WTC11 (cell line): Measurements from ENCODE around the gene SLC25A23. TPM values are rescaled to one million over a fixed set of nuclear protein-coding genes. Genes with fewer than 3 reads are reported as not detected.

Experiments
- ATAC-seq: fragments of 200-7000 bp; cut with Tn5 transposase; 2 replicates; pipeline ENCODE4 v1.10.0; 2021; ENCODE audit warnings: mild to moderate bottlenecking, moderate library complexity
- CTCF ChIA-PET: fragments of 300-600 bp; sonication (Branson Sonifier 250); formaldehyde crosslinking; loops from one replicate; lab custom pipeline; 2021; ENCODE audit warnings: antibody characterized with exemption; lab: Charles Lee
- POLR2A ChIA-PET: fragments of 350-600 bp; sonication (Branson Sonifier 250); formaldehyde crosslinking; loops from one replicate; lab custom pipeline; 2021; ENCODE audit warnings: antibody characterized with exemption; lab: Charles Lee
- DNase-seq: peaks from one replicate; pipeline ENCODE4 v3.0.0; 2021; ENCODE audit warnings: low spot score
- H3K27ac Mint-ChIP-seq: 2 replicates; pipeline ENCODE4 v1.8.0; 2021; ENCODE audit warnings: mixed read lengths
- H3K27me3 Mint-ChIP-seq: 2 replicates; pipeline ENCODE4 v1.8.0; 2021; ENCODE audit warnings: low read depth, mild to moderate bottlenecking, moderate library complexity, mixed read lengths
- H3K36me3 Mint-ChIP-seq: 2 replicates; pipeline ENCODE4 v1.8.0; 2021; ENCODE audit warnings: mixed read lengths
- H3K4me1 Mint-ChIP-seq: 2 replicates; pipeline ENCODE4 v1.8.0; 2022; ENCODE audit warnings: mixed read lengths
- H3K4me3 Mint-ChIP-seq: 2 replicates; pipeline ENCODE4 v1.8.0; 2021; ENCODE audit warnings: mild to moderate bottlenecking, moderate library complexity, mixed read lengths
- H3K9me3 Mint-ChIP-seq: 2 replicates; pipeline ENCODE4 v1.8.0; 2021; ENCODE audit warnings: mixed read lengths
- AR ChIP-seq: fragments of 250-450 bp; sonication (Bioruptor Pico); IDR thresholded peaks from 2 replicates; pipeline ENCODE4 v1.9.0; 2021; ENCODE audit warnings: mild to moderate bottlenecking
- ATF1 ChIP-seq: sonication (generic); formaldehyde crosslinking; IDR thresholded peaks from 2 replicates; pipeline ENCODE4 v1.8.1; 2023; ENCODE audit warnings: mild to moderate bottlenecking, moderate library complexity, missing genetic modification reagents
- CREM ChIP-seq: sonication (generic); formaldehyde crosslinking; IDR thresholded peaks from 2 replicates; pipeline ENCODE4 v1.8.1; 2022; ENCODE audit warnings: mild to moderate bottlenecking, missing genetic modification reagents, moderate library complexity
- EMX1 ChIP-seq: fragments of 250-450 bp; sonication (Bioruptor Pico); IDR thresholded peaks from 2 replicates; pipeline ENCODE4 v1.8.0; 2021; ENCODE audit warnings: mild to moderate bottlenecking
- FOXJ3 ChIP-seq: sonication (generic); formaldehyde crosslinking; IDR thresholded peaks from 2 replicates; pipeline ENCODE4 v1.9.0; 2021; ENCODE audit warnings: missing genetic modification reagents, mild to moderate bottlenecking, borderline replicate concordance
- FOXK1 ChIP-seq: sonication (generic); formaldehyde crosslinking; IDR thresholded peaks from 2 replicates; pipeline ENCODE4 v1.8.0; 2022; ENCODE audit warnings: mild to moderate bottlenecking, moderate library complexity, missing genetic modification reagents
- GABPB1 ChIP-seq: sonication (generic); formaldehyde crosslinking; IDR thresholded peaks from 2 replicates; pipeline ENCODE4 v1.8.1; 2023; ENCODE audit warnings: mild to moderate bottlenecking, missing genetic modification reagents
- GTF2I ChIP-seq: fragments of 250-450 bp; sonication (Bioruptor Pico); conservative IDR thresholded peaks from 2 replicates; pipeline ENCODE4 v1.4.0; 2021; ENCODE audit warnings: mild to moderate bottlenecking
- IRF1 ChIP-seq: sonication (generic); formaldehyde crosslinking; IDR thresholded peaks from 2 replicates; pipeline ENCODE4 v1.8.0; 2023; ENCODE audit warnings: missing genetic modification reagents
- IRF2 ChIP-seq: sonication (generic); formaldehyde crosslinking; IDR thresholded peaks from 2 replicates; pipeline ENCODE4 v1.8.0; 2022; ENCODE audit warnings: low read depth, missing genetic modification reagents, borderline replicate concordance
- MLX ChIP-seq: sonication (generic); formaldehyde crosslinking; IDR thresholded peaks from 2 replicates; pipeline ENCODE4 v1.8.1; 2023; ENCODE audit warnings: mild to moderate bottlenecking, missing genetic modification reagents, moderate library complexity
- NFATC4 ChIP-seq: fragments of 250-450 bp; sonication (Bioruptor Pico); IDR thresholded peaks from 2 replicates; pipeline ENCODE4 v1.9.0; 2021; ENCODE audit warnings: mild to moderate bottlenecking
- NFE2L1 ChIP-seq: sonication (generic); formaldehyde crosslinking; IDR thresholded peaks from 2 replicates; pipeline ENCODE4 v1.8.1; 2023; ENCODE audit warnings: missing genetic modification reagents
- SMAD3 ChIP-seq: sonication (generic); formaldehyde crosslinking; IDR thresholded peaks from 2 replicates; pipeline ENCODE4 v1.8.0; 2022; ENCODE audit warnings: missing genetic modification reagents, mild to moderate bottlenecking, borderline replicate concordance
- SP1 ChIP-seq: sonication (generic); formaldehyde crosslinking; conservative IDR thresholded peaks from 2 replicates; pipeline ENCODE4 v1.8.1; 2022; ENCODE audit warnings: missing genetic modification reagents
- ZBTB43 ChIP-seq: sonication (generic); formaldehyde crosslinking; IDR thresholded peaks from 2 replicates; pipeline ENCODE4 v1.8.1; 2023; ENCODE audit warnings: mild to moderate bottlenecking, missing genetic modification reagents
- ZNF121 ChIP-seq: sonication (generic); formaldehyde crosslinking; IDR thresholded peaks from 2 replicates; pipeline ENCODE4 v1.8.0; 2023; ENCODE audit warnings: missing genetic modification reagents
- ZNF138 ChIP-seq: sonication (generic); formaldehyde crosslinking; conservative IDR thresholded peaks from 2 replicates; pipeline ENCODE4 v1.8.1; 2022; ENCODE audit warnings: mild to moderate bottlenecking, moderate library complexity, missing genetic modification reagents
- ZNF219 ChIP-seq: sonication (generic); formaldehyde crosslinking; IDR thresholded peaks from 2 replicates; pipeline ENCODE4 v1.8.0; 2023; ENCODE audit warnings: missing genetic modification reagents, mild to moderate bottlenecking, borderline replicate concordance
- ZNF281 ChIP-seq: sonication (generic); formaldehyde crosslinking; IDR thresholded peaks from 2 replicates; pipeline ENCODE4 v1.8.0; 2023; ENCODE audit warnings: mild to moderate bottlenecking, missing genetic modification reagents
- ZNF396 ChIP-seq: fragments of 250-450 bp; sonication (Bioruptor Pico); IDR thresholded peaks from 2 replicates; pipeline ENCODE4 v1.8.0; 2021; ENCODE audit warnings: mild to moderate bottlenecking, moderate library complexity, borderline replicate concordance
- ZNF416 ChIP-seq: fragments of 250-450 bp; sonication (Bioruptor Pico); IDR thresholded peaks from 2 replicates; pipeline ENCODE4 v1.9.0; 2021; ENCODE audit warnings: mild to moderate bottlenecking, inconsistent platforms
- total RNA-seq: library from RNA; stranded (reverse); gene quantifications from 3 replicates; pipeline ENCODE4 v1.2.3, GENCODE V29; 2021
- TF ChIP-seq, protein P1 (sequence below): sonication (generic); formaldehyde crosslinking; IDR thresholded peaks from 2 replicates; pipeline ENCODE4 v1.8.0; 2022; ENCODE audit warnings: mild to moderate bottlenecking, missing genetic modification reagents
- TF ChIP-seq, protein P2 (sequence below): fragments of 250-450 bp; sonication (Bioruptor Pico); IDR thresholded peaks from 2 replicates; pipeline ENCODE4 v1.9.0; 2021; ENCODE audit warnings: mild to moderate bottlenecking
- TF ChIP-seq, protein P3 (sequence below): sonication (generic); formaldehyde crosslinking; IDR thresholded peaks from 2 replicates; pipeline ENCODE4 v1.8.1; 2022; ENCODE audit warnings: low read depth, mild to moderate bottlenecking, moderate library complexity, missing genetic modification reagents, borderline replicate concordance

SLC25A23 gene
- total RNA-seq, 1 experiment from 2014 or later, result 63.6 TPM

DNA sequence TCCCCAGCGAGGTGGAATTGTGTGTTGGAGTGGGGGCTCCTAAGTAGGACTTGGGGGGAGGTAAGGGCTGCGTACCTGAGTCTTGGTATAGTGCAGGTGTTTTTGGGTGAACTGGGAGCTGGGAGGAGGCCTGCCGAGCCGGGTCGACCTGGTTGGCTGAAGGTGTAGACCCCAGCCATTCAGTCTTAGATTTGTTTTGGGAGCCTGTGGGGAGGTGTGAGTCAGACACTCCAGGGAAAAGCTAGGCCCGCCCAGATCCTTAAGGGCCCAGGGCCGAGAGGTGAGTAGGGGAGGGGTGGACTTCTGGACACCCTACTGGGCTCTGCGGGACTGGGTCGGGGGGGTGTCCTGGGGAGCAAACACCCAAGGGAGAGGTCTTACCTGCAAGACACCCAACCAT, 5.4 kb upstream of the SLC25A23 start (continued):
- TF ChIP-seq AR (CRISPR knock-in tag), result no peak

DNA sequence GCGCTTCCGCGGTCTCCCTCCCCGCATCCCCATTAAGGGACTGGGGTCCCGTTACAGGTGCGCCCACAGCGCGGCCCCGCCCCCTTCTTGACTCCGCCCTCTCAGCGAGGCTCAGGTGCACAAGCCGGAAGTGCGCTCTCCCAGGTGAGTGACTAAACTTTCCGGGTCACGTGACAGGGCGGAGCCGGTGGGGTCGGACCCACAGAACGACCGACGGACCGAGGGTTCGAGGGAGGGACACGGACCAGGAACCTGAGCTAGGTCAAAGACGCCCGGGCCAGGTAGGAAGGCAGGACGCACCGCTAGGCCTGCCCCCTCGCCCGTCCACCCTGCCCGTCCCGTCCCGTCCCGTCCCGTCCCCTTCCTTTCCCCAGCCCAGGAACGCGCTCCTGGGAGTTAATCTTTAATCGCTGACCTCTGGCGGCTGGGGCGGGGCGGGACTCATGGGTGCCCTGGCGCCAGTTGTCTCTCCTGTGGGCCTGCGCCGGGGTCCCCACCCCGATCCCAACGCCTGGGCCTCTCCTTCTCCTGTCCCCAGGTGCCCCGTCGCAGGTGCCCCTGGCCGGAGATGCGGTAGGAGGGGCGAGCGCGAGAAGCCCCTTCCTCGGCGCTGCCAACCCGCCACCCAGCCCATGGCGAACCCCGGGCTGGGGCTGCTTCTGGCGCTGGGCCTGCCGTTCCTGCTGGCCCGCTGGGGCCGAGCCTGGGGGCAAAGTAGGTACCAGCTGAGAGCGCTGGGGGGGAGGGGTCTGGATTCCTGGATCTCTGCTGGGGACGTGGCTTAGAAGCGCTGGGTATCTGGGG, 4.7 kb upstream of the SLC25A23 start, which contains the start of gene CRB3:
Gene CRB3 (plus strand): TSS at position 202 of the 804 bp plus-strand sequence. CDS start 431 bp downstream, at position 633.
- Mint-ChIP-seq H3K27me3 (peaks cover 13% of the 10 kb centered on the region), H3K27ac (peak within 1 kb of the TSS; percentile 98), H3K4me1 (peaks cover 14% of the 10 kb centered on the region), H3K4me3 (peak within 1 kb of the TSS; percentile 81), H3K9me3 (no peaks in the 10 kb centered on the region), H3K36me3 (peaks cover 3% of the 10 kb centered on the region; the same call in 1 of the 2 replicates)
- ChIA-PET POLR2A (interaction anchor here (1.9 kb wide), 1 partner anchor 12 kb away, joined by 9 read pairs; no protein-coding TSS in a partner anchor), CTCF (interaction anchor here (0.6 to 1.5 kb wide), 3 partner anchors 12 to 52 kb away, joined by 3 to 7 read pairs (median 3); no protein-coding TSS in a partner anchor)
- peak; percentile 99 for DNase-seq
- ATAC-seq, result peak; percentile 61
- TF ChIP-seq ZNF121 (CRISPR knock-in tag), result no peak
- TF ChIP-seq, protein P1, sequence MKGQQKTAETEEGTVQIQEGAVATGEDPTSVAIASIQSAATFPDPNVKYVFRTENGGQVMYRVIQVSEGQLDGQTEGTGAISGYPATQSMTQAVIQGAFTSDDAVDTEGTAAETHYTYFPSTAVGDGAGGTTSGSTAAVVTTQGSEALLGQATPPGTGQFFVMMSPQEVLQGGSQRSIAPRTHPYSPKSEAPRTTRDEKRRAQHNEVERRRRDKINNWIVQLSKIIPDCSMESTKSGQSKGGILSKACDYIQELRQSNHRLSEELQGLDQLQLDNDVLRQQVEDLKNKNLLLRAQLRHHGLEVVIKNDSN, result peak; percentile 97
- TF ChIP-seq SMAD3, result no peak
- no peak for TF ChIP-seq ATF1 (CRISPR knock-in tag)
- no peak for TF ChIP-seq ZNF396
- no peak for TF ChIP-seq EMX1 (CRISPR knock-in tag)
- TF ChIP-seq FOXK1 (CRISPR knock-in tag), result peak; percentile 62; the same call in 1 of the 2 replicates
- no peak for TF ChIP-seq IRF1 (CRISPR knock-in tag)
- TF ChIP-seq, protein P2, sequence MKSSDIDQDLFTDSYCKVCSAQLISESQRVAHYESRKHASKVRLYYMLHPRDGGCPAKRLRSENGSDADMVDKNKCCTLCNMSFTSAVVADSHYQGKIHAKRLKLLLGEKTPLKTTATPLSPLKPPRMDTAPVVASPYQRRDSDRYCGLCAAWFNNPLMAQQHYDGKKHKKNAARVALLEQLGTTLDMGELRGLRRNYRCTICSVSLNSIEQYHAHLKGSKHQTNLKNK, result no peak
- no peak for TF ChIP-seq NFE2L1
- TF ChIP-seq GABPB1 (CRISPR knock-in tag), result peak; percentile 27; the same call in 1 of the 2 replicates
- no peak for TF ChIP-seq ZNF138 (CRISPR knock-in tag)
- TF ChIP-seq ZBTB43 (CRISPR knock-in tag), result 0 out of 2 replicates have a peak, but pooled peaks have one; percentile 46
- TF ChIP-seq IRF2 (CRISPR knock-in tag), result no peak
- no peak for TF ChIP-seq ZNF219
- TF ChIP-seq GTF2I (CRISPR knock-in tag), result no peak
- no peak for TF ChIP-seq CREM (CRISPR knock-in tag)
- no peak for TF ChIP-seq MLX (CRISPR knock-in tag)
- peak; percentile 97 for TF ChIP-seq SP1 (CRISPR knock-in tag)
- no peak for TF ChIP-seq NFATC4 (CRISPR knock-in tag)
- 0 out of 2 replicates have a peak, but pooled peaks have one; percentile 11 for TF ChIP-seq ZNF281 (CRISPR knock-in tag)
- TF ChIP-seq, protein P3, sequence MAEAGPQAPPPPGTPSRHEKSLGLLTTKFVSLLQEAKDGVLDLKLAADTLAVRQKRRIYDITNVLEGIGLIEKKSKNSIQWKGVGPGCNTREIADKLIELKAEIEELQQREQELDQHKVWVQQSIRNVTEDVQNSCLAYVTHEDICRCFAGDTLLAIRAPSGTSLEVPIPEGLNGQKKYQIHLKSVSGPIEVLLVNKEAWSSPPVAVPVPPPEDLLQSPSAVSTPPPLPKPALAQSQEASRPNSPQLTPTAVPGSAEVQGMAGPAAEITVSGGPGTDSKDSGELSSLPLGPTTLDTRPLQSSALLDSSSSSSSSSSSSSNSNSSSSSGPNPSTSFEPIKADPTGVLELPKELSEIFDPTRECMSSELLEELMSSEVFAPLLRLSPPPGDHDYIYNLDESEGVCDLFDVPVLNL (CRISPR knock-in tag), result no peak
- no peak for TF ChIP-seq FOXJ3
- no peak for TF ChIP-seq ZNF416
